PFSK-1 (cell line): ENCODE data around the gene CLDN10.

Source experiments
- FOXP2 ChIP-seq: optimal IDR thresholded peaks from 2 replicates; pipeline ENCODE3; 2011; ENCODE audit warnings: borderline replicate concordance, control low read depth, inconsistent platforms; ENCODE audit not compliant: insufficient read depth; ENCODE audit errors: extremely low read length, extremely low read depth
- POLR2AphosphoS5 ChIP-seq: IDR thresholded peaks from 2 replicates; pipeline ENCODE4 v1.6.1; 2012; ENCODE audit warnings: low read depth, mild to moderate bottlenecking, control low read depth, low read length, moderate library complexity
- REST ChIP-seq, 2 experiments: IDR thresholded peaks; 2 replicates each; pipeline versions ENCODE4 v1.6.1 to v1.8.0; 2011 to 2012; ENCODE audit warnings: low read depth in 2 of 2, low read length in 2 of 2, control low read depth in 1 of 2, inconsistent platforms in 1 of 2, mild to moderate bottlenecking in 1 of 2, moderate library complexity in 1 of 2; ENCODE audit not compliant: insufficient read depth in 1 of 2
- SIN3A ChIP-seq: IDR thresholded peaks from 2 replicates; pipeline ENCODE4 v1.6.1; 2012; ENCODE audit warnings: mild to moderate bottlenecking, low read length, moderate library complexity, borderline replicate concordance; ENCODE audit not compliant: insufficient read depth
- TAF1 ChIP-seq: IDR thresholded peaks from 2 replicates; pipeline ENCODE4 v1.6.1; 2012; ENCODE audit warnings: low read length, control low read depth, borderline replicate concordance; ENCODE audit not compliant: insufficient read depth

CLDN10 gene

GRCh38 chr13:95624020-95624419 lies 71.5 kb downstream of the CLDN10 start:
- TF ChIP-seq SIN3A (no peak), TAF1 (no peak), POLR2AphosphoS5 (no peak), FOXP2 (no peak), REST (IDR thresholded peaks at IDR 0.05; ENCODE audit: insufficient read depth in 1 of 2, low read depth in 2 of 2, low read length in 2 of 2) (no peak)

GRCh38 chr13:95626768-95627167 lies 74.2 kb downstream of the CLDN10 start:
- TF ChIP-seq SIN3A (no peak), TAF1 (no peak), REST (IDR thresholded peaks at IDR 0.05; ENCODE audit: insufficient read depth in 1 of 2, low read depth in 2 of 2, low read length in 2 of 2) (no peak), POLR2AphosphoS5 (no peak), FOXP2 (no peak)

- no peak for TF ChIP-seq POLR2AphosphoS5
- TF ChIP-seq TAF1, result no peak
- no peak for TF ChIP-seq REST (IDR thresholded peaks at IDR 0.05; ENCODE audit: insufficient read depth in 1 of 2, low read depth in 2 of 2, low read length in 2 of 2)
- no peak for TF ChIP-seq FOXP2
- TF ChIP-seq SIN3A, result no peak
Observed at GRCh38 chr13:95627590-95627989, 75.1 kb downstream of the CLDN10 start.

- no peak for TF ChIP-seq TAF1
- no peak for TF ChIP-seq REST (IDR thresholded peaks at IDR 0.05; ENCODE audit: insufficient read depth in 1 of 2, low read depth in 2 of 2, low read length in 2 of 2)
- no peak for TF ChIP-seq SIN3A
- no peak for TF ChIP-seq FOXP2
- TF ChIP-seq POLR2AphosphoS5, result no peak
Observed at GRCh38 chr13:95628488-95628887, 76.0 kb downstream of the CLDN10 start.

- no peak for TF ChIP-seq SIN3A
- TF ChIP-seq POLR2AphosphoS5, result no peak
- TF ChIP-seq REST (IDR thresholded peaks at IDR 0.05; ENCODE audit: insufficient read depth in 1 of 2, low read depth in 2 of 2, low read length in 2 of 2), result no peak
- no peak for TF ChIP-seq TAF1
- no peak for TF ChIP-seq FOXP2
Observed at GRCh38 chr13:95629071-95629470, 76.6 kb downstream of the CLDN10 start.
